Measurements from ENCODE around the gene MEGF11. TPM values are rescaled to one million over a fixed set of nuclear protein-coding genes. Genes with fewer than 3 reads are reported as not detected.

MEGF11 gene
- total RNA-seq, 2 donors from 2014 or later, result not detected

DNA sequence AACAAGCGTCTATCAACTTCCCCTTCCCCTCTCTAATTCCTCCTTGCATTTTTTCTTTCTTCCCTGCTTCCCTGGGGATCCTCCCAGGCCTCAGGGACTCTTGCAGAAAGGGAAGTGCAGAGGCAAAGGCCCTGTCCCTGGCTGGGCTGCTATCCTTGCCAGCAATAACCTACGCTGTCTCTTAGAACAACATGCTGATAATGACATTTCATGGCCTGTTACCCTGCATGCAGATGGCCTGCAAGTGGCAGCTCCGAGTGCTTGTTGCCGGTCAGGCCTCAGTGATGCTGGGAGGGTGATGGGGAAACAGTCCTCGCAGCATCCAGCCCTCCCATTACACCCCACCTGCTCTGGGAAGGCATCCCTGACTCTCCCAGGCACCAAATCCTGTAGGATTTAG lies 216.7 kb downstream of the MEGF11 start:
- no peak for TF ChIP-seq CTCF (IDR thresholded peaks at IDR 0.05)
- no peaks in the 10 kb centered on the region for H3K4me1 ChIP-seq
- H3K27me3 ChIP-seq, result no peaks in the 10 kb centered on the region

DNA sequence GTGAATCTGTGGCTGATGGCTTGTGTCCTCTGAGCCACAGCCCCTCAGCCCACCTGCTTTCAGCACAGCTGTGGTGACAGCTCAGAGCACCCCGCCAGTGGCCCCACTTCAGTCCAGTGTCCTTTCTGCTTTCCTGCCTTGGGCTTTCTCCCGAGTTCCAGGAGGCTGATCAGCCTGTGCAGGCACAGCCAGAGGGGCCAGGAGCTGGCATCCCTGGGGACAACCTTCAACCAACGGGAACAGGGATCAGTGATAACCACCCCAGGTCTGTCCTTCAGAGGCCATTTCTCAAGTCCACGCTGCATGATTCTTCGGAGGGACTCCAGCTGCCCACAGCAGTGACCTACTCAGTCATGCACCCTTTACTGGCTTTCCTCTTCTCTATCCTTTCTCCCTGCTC lies 217.6 kb downstream of the MEGF11 start:
- H3K27me3 ChIP-seq, result no peaks in the 10 kb centered on the region
- intact Hi-C loops (cut with DNase I), result no loop called here

More for the DNA sequence above, 216.7 kb downstream of the MEGF11 start:
- no peaks in the 10 kb centered on the region for H3K36me3 ChIP-seq
- no peak for DNase-seq
- H3K4me3 ChIP-seq, result no peak overlapping the region
- no peak overlapping the region for H3K9ac ChIP-seq (ENCODE audit: low read depth in 2 of 2, low read length in 2 of 2)
- H3K9me3 ChIP-seq, result no peaks in the 10 kb centered on the region
- no peak overlapping the region for H3K27ac ChIP-seq
- intact Hi-C loops (cut with DNase I), result no loop called here

GRCh38 chr15:66033143-66033542 lies 220.4 kb downstream of the MEGF11 start:
- H3K27me3 ChIP-seq, result no peaks in the 10 kb centered on the region
- TF ChIP-seq CTCF (IDR thresholded peaks at IDR 0.05), result no peak
- no peaks in the 10 kb centered on the region for H3K4me1 ChIP-seq
- no peak overlapping the region for H3K27ac ChIP-seq
- intact Hi-C loops (cut with DNase I), result no loop called here
- H3K4me3 ChIP-seq, result no peak overlapping the region
- no peaks in the 10 kb centered on the region for H3K36me3 ChIP-seq
- no peak for DNase-seq
- H3K9me3 ChIP-seq, result no peaks in the 10 kb centered on the region
- no peak overlapping the region for H3K9ac ChIP-seq (ENCODE audit: low read depth in 2 of 2, low read length in 2 of 2)

More for the DNA sequence above, 217.6 kb downstream of the MEGF11 start:
- no peaks in the 10 kb centered on the region for H3K36me3 ChIP-seq
- H3K9me3 ChIP-seq, result no peaks in the 10 kb centered on the region
- no peak overlapping the region for H3K27ac ChIP-seq
- no peak for DNase-seq
- H3K4me1 ChIP-seq, result no peaks in the 10 kb centered on the region
- no peak overlapping the region for H3K4me3 ChIP-seq
- H3K9ac ChIP-seq (ENCODE audit: low read depth in 2 of 2, low read length in 2 of 2), result no peak overlapping the region
- TF ChIP-seq CTCF (IDR thresholded peaks at IDR 0.05), result no peak

GRCh38 chr15:66032006-66032405 lies 221.5 kb downstream of the MEGF11 start:
- no peaks in the 10 kb centered on the region for H3K4me1 ChIP-seq
- no peaks in the 10 kb centered on the region for H3K9me3 ChIP-seq
- no peak for TF ChIP-seq CTCF (IDR thresholded peaks at IDR 0.05)
- no peaks in the 10 kb centered on the region for H3K27me3 ChIP-seq
- no peak overlapping the region for H3K27ac ChIP-seq
- H3K4me3 ChIP-seq, result no peak overlapping the region
- intact Hi-C loops (cut with DNase I), result no loop called here
- DNase-seq, result no peak
- H3K36me3 ChIP-seq, result no peaks in the 10 kb centered on the region
- H3K9ac ChIP-seq (ENCODE audit: low read depth in 2 of 2, low read length in 2 of 2), result no peak overlapping the region

- intact Hi-C loops (cut with DNase I), result no loop called here
- no peaks in the 10 kb centered on the region for H3K27me3 ChIP-seq
- H3K9me3 ChIP-seq, result no peaks in the 10 kb centered on the region
- no peak for DNase-seq
- no peaks in the 10 kb centered on the region for H3K4me1 ChIP-seq
- TF ChIP-seq CTCF (IDR thresholded peaks at IDR 0.05), result no peak
- H3K9ac ChIP-seq (ENCODE audit: low read depth in 2 of 2, low read length in 2 of 2), result no peak overlapping the region
- no peak overlapping the region for H3K27ac ChIP-seq
- no peaks in the 10 kb centered on the region for H3K36me3 ChIP-seq
- no peak overlapping the region for H3K4me3 ChIP-seq
Observed at GRCh38 chr15:66030650-66031049, 222.9 kb downstream of the MEGF11 start.

GRCh38 chr15:66029650-66030049 lies 223.9 kb downstream of the MEGF11 start:
- H3K9me3 ChIP-seq, result no peaks in the 10 kb centered on the region
- H3K4me1 ChIP-seq, result no peaks in the 10 kb centered on the region
- H3K4me3 ChIP-seq, result no peak overlapping the region
- no peak for DNase-seq
- H3K9ac ChIP-seq (ENCODE audit: low read depth in 2 of 2, low read length in 2 of 2), result no peak overlapping the region
- intact Hi-C loops (cut with DNase I), result no loop called here
- H3K27ac ChIP-seq, result no peak overlapping the region
- TF ChIP-seq CTCF (IDR thresholded peaks at IDR 0.05), result no peak
- no peaks in the 10 kb centered on the region for H3K27me3 ChIP-seq
- no peaks in the 10 kb centered on the region for H3K36me3 ChIP-seq
